CD4-positive, alpha-beta T cell treated with Interleukin-17A for 1 hour (primary cell): Measurements from ENCODE around the gene ARHGEF40.

ENCODE experiments used
- DNase-seq: peaks from one replicate; pipeline ENCODE4 v3.0.0-alpha.2; 2020

Gene ARHGEF40

GRCh38 chr14:21060614-21061346 lies 9.3 kb upstream of the ARHGEF40 start:
- DNase-seq, result no peak

GRCh38 chr14:21061347-21061668 lies 8.8 kb upstream of the ARHGEF40 start:
- no peak for DNase-seq

GRCh38 chr14:21063479-21063878 lies 6.6 kb upstream of the ARHGEF40 start:
- no peak for DNase-seq

- peak; percentile 37 for DNase-seq
Observed at GRCh38 chr14:21066882-21067502, 3.1 kb upstream of the ARHGEF40 start.

GRCh38 chr14:21068521-21069387 lies 1.4 kb upstream of the ARHGEF40 start:
- DNase-seq, result peak; percentile 78

GRCh38 chr14:21069388-21070082 lies 569 bp upstream of the ARHGEF40 start:
- peak; percentile 44 for DNase-seq

GRCh38 chr14:21070610-21071224 lies 613 bp downstream of the ARHGEF40 start:
- peak; percentile 48 for DNase-seq

- peak; percentile 62 for DNase-seq
Observed at GRCh38 chr14:21071225-21072030, 1.3 kb downstream of the ARHGEF40 start.

- DNase-seq, result no peak
Observed at GRCh38 chr14:21072031-21072473, 1.9 kb downstream of the ARHGEF40 start.

- DNase-seq, result no peak
Observed at GRCh38 chr14:21072781-21073339, 2.8 kb downstream of the ARHGEF40 start.

- no peak for DNase-seq
Observed at GRCh38 chr14:21073921-21074320, 3.8 kb downstream of the ARHGEF40 start.

GRCh38 chr14:21074398-21075272 lies 4.5 kb downstream of the ARHGEF40 start:
- no peak for DNase-seq

- no peak for DNase-seq
Observed at GRCh38 chr14:21075719-21076437, 5.8 kb downstream of the ARHGEF40 start.

- DNase-seq, result no peak
Observed at GRCh38 chr14:21077672-21078071, 7.6 kb downstream of the ARHGEF40 start.

- no peak for DNase-seq
Observed at GRCh38 chr14:21078287-21078686, 8.2 kb downstream of the ARHGEF40 start.

GRCh38 chr14:21078726-21079125 lies 8.6 kb downstream of the ARHGEF40 start:
- no peak for DNase-seq

GRCh38 chr14:21081521-21082142 lies 11.5 kb downstream of the ARHGEF40 start:
- DNase-seq, result no peak

GRCh38 chr14:21083565-21084325 lies 13.6 kb downstream of the ARHGEF40 start:
- no peak for DNase-seq
